C4-2B (cell line): ENCODE results near the gene NUSAP1.

Experiments used
- CTCF ChIP-seq: fragments of 450-650 bp; conservative IDR thresholded peaks from 2 replicates; pipeline ENCODE4 v1.5.1; 2017; ENCODE audit warnings: mild to moderate bottlenecking
- ZFX ChIP-seq: fragments of 450-650 bp; IDR thresholded peaks from 2 replicates; pipeline ENCODE4 v1.6.1; 2017

- TF ChIP-seq ZFX (no peak), CTCF (no peak)
Measured at GRCh38 chr15:41392659-41393058, 60.0 kb downstream of the NUSAP1 start.
